Fibroblast of lung (primary cell): ENCODE results near the gene INTS6. TPM values are rescaled to one million over a fixed set of nuclear protein-coding genes. Genes with fewer than 3 reads are reported as not detected.
A peak's percentile ranks its signal among the peaks of the same experiment; 100 is the strongest.

Source experiments
- DNase-seq, 2 donors: peaks; one replicate each; pipeline versions ENCODE4 v3.0.0 to v3.0.0-alpha.2; 2010; ENCODE audit warnings: low read depth in 2 of 2
- H2AFZ ChIP-seq: 2 replicates; pipeline ENCODE4 v1.5.1; 2012; ENCODE audit warnings: low read length, control low read depth, inconsistent platforms
- H3K27ac ChIP-seq: 2 replicates; pipeline ENCODE4 v1.5.1; 2011; ENCODE audit warnings: low read length, control low read depth; ENCODE audit not compliant: insufficient read depth
- H3K27me3 ChIP-seq: 2 replicates; pipeline ENCODE4 v1.5.1; 2011; ENCODE audit warnings: mild to moderate bottlenecking, low read length; ENCODE audit not compliant: control insufficient read depth, insufficient read depth
- H3K36me3 ChIP-seq: 2 replicates; pipeline ENCODE4 v1.5.1; 2011; ENCODE audit warnings: low read length; ENCODE audit not compliant: control insufficient read depth, insufficient read depth
- H3K4me1 ChIP-seq: 2 replicates; pipeline ENCODE4 v1.5.1; 2011; ENCODE audit warnings: low read length; ENCODE audit not compliant: control insufficient read depth, insufficient read depth; ENCODE audit errors: extremely low read depth
- H3K4me2 ChIP-seq: 2 replicates; pipeline ENCODE4 v1.5.1; 2011; ENCODE audit warnings: low read length, control low read depth; ENCODE audit not compliant: insufficient read depth; ENCODE audit errors: extremely low read depth
- H3K4me3 ChIP-seq, 4 experiments: fragments of 200-600 bp in 1 of 4; sonication (generic) in 1 of 4; replicated peaks in 1 of 4; 2 replicates each; pipeline ENCODE4 v1.5.1; 2011 to 2016; ENCODE audit warnings: low read length in 4 of 4, low read depth in 3 of 4, mild to moderate bottlenecking in 3 of 4, control low read depth in 2 of 4, inconsistent platforms in 1 of 4, mixed read lengths in 1 of 4; ENCODE audit not compliant: insufficient read depth in 1 of 4; ENCODE audit errors: control extremely low read depth in 1 of 4
- H3K79me2 ChIP-seq: 2 replicates; pipeline ENCODE4 v1.5.1; 2012; ENCODE audit warnings: mild to moderate bottlenecking, low read length, inconsistent platforms; ENCODE audit not compliant: control insufficient read depth, insufficient read depth
- H3K9ac ChIP-seq: 2 replicates; pipeline ENCODE4 v1.5.1; 2011; ENCODE audit warnings: mild to moderate bottlenecking, low read length, control low read depth; ENCODE audit not compliant: insufficient read depth
- H3K9me3 ChIP-seq: 2 replicates; pipeline ENCODE4 v1.5.1; 2012; ENCODE audit warnings: low read depth, low read length; ENCODE audit not compliant: control insufficient read depth, insufficient read depth
- H4K20me1 ChIP-seq: 2 replicates; pipeline ENCODE4 v1.5.1; 2011; ENCODE audit warnings: low read length; ENCODE audit not compliant: control insufficient read depth, insufficient read depth; ENCODE audit errors: extremely low read depth
- CTCF ChIP-seq, 2 donors: IDR thresholded peaks in 1 of 2; conservative IDR thresholded peaks in 1 of 2; 1 replicate in 1 of 2; 2 replicates in 1 of 2; pipeline ENCODE4 v1.5.1; 2011 to 2012; ENCODE audit warnings: low read length in 2 of 2, control low read depth in 1 of 2, inconsistent platforms in 1 of 2, low read depth in 1 of 2, mild to moderate bottlenecking in 1 of 2
- EZH2 ChIP-seq: IDR thresholded peaks from 2 replicates; pipeline ENCODE4 v1.5.1; 2012; ENCODE audit warnings: low read length, control low read depth, mild to moderate bottlenecking; ENCODE audit errors: missing control alignments
- polyA plus RNA-seq, 2 donors: library from polyadenylated mRNA; depleted of rRNA in 1 of 2; stranded (reverse) in 1 of 2; unstranded in 1 of 2; fragments of >200 nt; gene quantifications; 2 replicates each; pipeline ENCODE4 v1.2.1, GENCODE V29; 2011 to 2012; ENCODE audit warnings: missing spikeins in 1 of 2
- total RNA-seq: library from RNA; depleted of rRNA; stranded (reverse); fragments of >200 nt; gene quantifications from 2 replicates; pipeline ENCODE4 v1.2.1, GENCODE V29; 2014

INTS6 gene
- total and polyA plus RNA-seq, 2 donors (not counting 1 experiment from before 2014, with no cell fraction given): 29.3 to 66.7 TPM

GRCh38 chr13:51451467-51452360 is 1.1 kb downstream of the INTS6 start:
- no peaks in the 10 kb centered on the region for H3K27me3 ChIP-seq
- peaks cover 24% of the 10 kb centered on the region for H3K79me2 ChIP-seq
- H3K27ac ChIP-seq: peak overlapping the region; percentile 88
- H3K4me3 ChIP-seq: peak overlapping the region; percentile 70 to 93 (median 84)
- peak overlapping the region; percentile 43 for H2AFZ ChIP-seq
- H3K9ac ChIP-seq: peak overlapping the region; percentile 82
- TF ChIP-seq EZH2: no peak
- TF ChIP-seq CTCF (conservative IDR thresholded peaks at IDR 0.05 in 1 of 2, IDR thresholded peaks at IDR 0.05 in 1 of 2; ENCODE audit: low read depth in 1 of 2, low read length in 2 of 2): no peak
- no peaks in the 10 kb centered on the region for H4K20me1 ChIP-seq
- H3K36me3 ChIP-seq: peaks cover 5% of the 10 kb centered on the region
- no peaks in the 10 kb centered on the region for H3K9me3 ChIP-seq
- H3K4me1 ChIP-seq: peaks cover 13% of the 10 kb centered on the region
- DNase-seq: peak; percentile 67 to 74
- H3K4me2 ChIP-seq: peak overlapping the region; percentile 87

GRCh38 chr13:51451134-51451466 is 1.7 kb downstream of the INTS6 start:
- no peak for DNase-seq
- Histone ChIP-seq H3K4me2 (peak overlapping the region; percentile 87), H3K79me2 (peaks cover 24% of the 10 kb centered on the region), H3K4me3 (peak overlapping the region; percentile 70 to 85 (median 84)), H4K20me1 (no peaks in the 10 kb centered on the region), H3K27me3 (no peaks in the 10 kb centered on the region), H3K4me1 (peaks cover 13% of the 10 kb centered on the region), H3K9ac (peak overlapping the region; percentile 82), H3K27ac (peak overlapping the region; percentile 69), H3K9me3 (no peaks in the 10 kb centered on the region), H2AFZ (peak overlapping the region; percentile 43), H3K36me3 (peaks cover 5% of the 10 kb centered on the region)
- TF ChIP-seq CTCF (conservative IDR thresholded peaks at IDR 0.05 in 1 of 2, IDR thresholded peaks at IDR 0.05 in 1 of 2; ENCODE audit: low read depth in 1 of 2, low read length in 2 of 2) (no peak), EZH2 (no peak)

GRCh38 chr13:51449018-51449417 is 3.8 kb downstream of the INTS6 start:
- Histone ChIP-seq H3K27ac (no peak overlapping the region), H3K36me3 (peaks cover 2% of the 10 kb centered on the region), H3K4me2 (no peak overlapping the region), H3K9ac (no peak overlapping the region), H4K20me1 (no peaks in the 10 kb centered on the region), H3K27me3 (no peaks in the 10 kb centered on the region), H2AFZ (no peak overlapping the region), H3K79me2 (peaks cover 24% of the 10 kb centered on the region), H3K9me3 (no peaks in the 10 kb centered on the region), H3K4me1 (peaks cover 13% of the 10 kb centered on the region), H3K4me3 (no peak overlapping the region)
- TF ChIP-seq CTCF (conservative IDR thresholded peaks at IDR 0.05 in 1 of 2, IDR thresholded peaks at IDR 0.05 in 1 of 2; ENCODE audit: low read depth in 1 of 2, low read length in 2 of 2) (no peak), EZH2 (no peak)
- DNase-seq: no peak
